Sigmoid colon (tissue), 7 donors: Measurements from ENCODE around the gene C1QTNF9. TPM values are rescaled to one million over a fixed set of nuclear protein-coding genes. Genes with fewer than 3 reads are reported as not detected.

Experiments
- DNase-seq: peaks from one replicate; pipeline ENCODE4 v3.0.0-alpha.2; 2019
- H3K27ac ChIP-seq, 4 donors: fragments of 200-600 bp; sonication (generic); one replicate each; pipeline ENCODE4 v1.5.1; 2016 to 2019; ENCODE audit warnings: mild to moderate bottlenecking in 1 of 4
- H3K27me3 ChIP-seq, 3 donors: fragments of 200-600 bp; sonication (generic); one replicate each; pipeline ENCODE4 v1.5.1; 2019; ENCODE audit warnings: mild to moderate bottlenecking in 1 of 3
- H3K36me3 ChIP-seq, 4 donors: fragments of 200-600 bp; sonication (generic); one replicate each; pipeline ENCODE4 v1.5.1; 2016 to 2019
- H3K4me1 ChIP-seq, 4 donors: fragments of 200-600 bp; sonication (generic); one replicate each; pipeline ENCODE4 v1.5.1; 2017 to 2019
- H3K4me3 ChIP-seq, 4 donors: fragments of 200-600 bp; sonication (generic); one replicate each; pipeline ENCODE4 v1.5.1; 2017 to 2019; ENCODE audit warnings: mild to moderate bottlenecking in 2 of 4, moderate library complexity in 1 of 4
- H3K9me3 ChIP-seq, 4 donors: fragments of 200-600 bp in 3 of 4; sonication (generic) in 3 of 4; one replicate each; pipeline versions ENCODE4 v1.5.1 to v1.6.1; 2013 to 2019
- EP300 ChIP-seq, 4 donors: sonication (generic); formaldehyde crosslinking; IDR thresholded peaks; one replicate each; pipeline ENCODE4 v1.6.1; 2017; ENCODE audit warnings: antibody characterized with exemption in 4 of 4
- POLR2A ChIP-seq, 2 donors: fragments of 450-650 bp; IDR thresholded peaks; one replicate each; pipeline ENCODE4 v1.6.1; 2016; ENCODE audit warnings: antibody characterized with exemption in 2 of 2, mild to moderate bottlenecking in 2 of 2, moderate library complexity in 2 of 2
- POLR2AphosphoS5 ChIP-seq, 4 donors: sonication (generic); formaldehyde crosslinking; IDR thresholded peaks; one replicate each; pipeline ENCODE4 v1.6.1; 2017; ENCODE audit warnings: antibody characterized with exemption in 4 of 4
- WGBS, 2 donors: extraction: QIAGEN DNeasy Blood & Tissue Kit; methylation state at CpG; one replicate each; pipeline ENCODE4 v1.1.7; 2013; 5-methylcytosine and 5-hydroxymethylcytosine counted together
- intact Hi-C: fragments of 100-400 bp; cut with DNase I; formaldehyde crosslinking; loops from one replicate; pipeline ENCODE4 v1.15.1; 2023
- polyA plus RNA-seq, 3 donors: library from polyadenylated mRNA; stranded (reverse); fragments of 200-250 nt; gene quantifications; one replicate each; pipeline ENCODE4 v1.2.3, GENCODE V29; 2013
- total RNA-seq, 4 donors: library from RNA; depleted of rRNA; stranded (reverse); fragments of >200 nt; gene quantifications; one replicate each; pipeline ENCODE4 v1.1.0, GENCODE V29; 2016
- TF ChIP-seq, protein P1 (sequence below), 4 experiments: fragments of 450-650 bp in 3 of 4; fragments of 200-600 bp in 1 of 4; IDR thresholded peaks; one replicate each; pipeline ENCODE4 v1.5.1; 2016 to 2019; ENCODE audit warnings: antibody characterized with exemption in 4 of 4, mild to moderate bottlenecking in 3 of 4, moderate library complexity in 2 of 4
- donor health status: healthy with polysubstance abuse.
- donor health status: Bipolar disorder and iron deficiency.
- donor health status: healthy.

Gene C1QTNF9
- total and polyA plus RNA-seq, 7 donors: 0.19 to 2.2 (median 0.82) TPM; not detected in 4

- H3K4me1 ChIP-seq: no peaks in the 10 kb centered on the region
- no peak overlapping the region for H3K27ac ChIP-seq
- TF ChIP-seq EP300 (IDR thresholded peaks at IDR 0.05): no peak
- no peak for TF ChIP-seq POLR2A (IDR thresholded peaks at IDR 0.05)
- TF ChIP-seq POLR2AphosphoS5 (IDR thresholded peaks at IDR 0.05): no peak
- TF ChIP-seq, protein P1, sequence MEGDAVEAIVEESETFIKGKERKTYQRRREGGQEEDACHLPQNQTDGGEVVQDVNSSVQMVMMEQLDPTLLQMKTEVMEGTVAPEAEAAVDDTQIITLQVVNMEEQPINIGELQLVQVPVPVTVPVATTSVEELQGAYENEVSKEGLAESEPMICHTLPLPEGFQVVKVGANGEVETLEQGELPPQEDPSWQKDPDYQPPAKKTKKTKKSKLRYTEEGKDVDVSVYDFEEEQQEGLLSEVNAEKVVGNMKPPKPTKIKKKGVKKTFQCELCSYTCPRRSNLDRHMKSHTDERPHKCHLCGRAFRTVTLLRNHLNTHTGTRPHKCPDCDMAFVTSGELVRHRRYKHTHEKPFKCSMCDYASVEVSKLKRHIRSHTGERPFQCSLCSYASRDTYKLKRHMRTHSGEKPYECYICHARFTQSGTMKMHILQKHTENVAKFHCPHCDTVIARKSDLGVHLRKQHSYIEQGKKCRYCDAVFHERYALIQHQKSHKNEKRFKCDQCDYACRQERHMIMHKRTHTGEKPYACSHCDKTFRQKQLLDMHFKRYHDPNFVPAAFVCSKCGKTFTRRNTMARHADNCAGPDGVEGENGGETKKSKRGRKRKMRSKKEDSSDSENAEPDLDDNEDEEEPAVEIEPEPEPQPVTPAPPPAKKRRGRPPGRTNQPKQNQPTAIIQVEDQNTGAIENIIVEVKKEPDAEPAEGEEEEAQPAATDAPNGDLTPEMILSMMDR (IDR thresholded peaks at IDR 0.05): no peak
- H3K9me3 ChIP-seq: no peaks in the 10 kb centered on the region
- DNase-seq: no peak
- H3K36me3 ChIP-seq: no peaks in the 10 kb centered on the region
- WGBS, 2 donors: 83 to 91% methylated on average over 3 of the region's 3 CpGs
- no peaks in the 10 kb centered on the region for H3K27me3 ChIP-seq
- no peak overlapping the region for H3K4me3 ChIP-seq
- intact Hi-C loops: no loop called here
These were observed 42.0 kb downstream of the C1QTNF9 start for GRCh38 chr13:24351423-24351822.

GRCh38 chr13:24353736-24354135, 44.4 kb downstream of the C1QTNF9 start:
- no peak for DNase-seq
- Histone ChIP-seq H3K9me3 (no peaks in the 10 kb centered on the region), H3K4me1 (no peaks in the 10 kb centered on the region), H3K4me3 (no peak overlapping the region), H3K36me3 (no peaks in the 10 kb centered on the region), H3K27me3 (no peaks in the 10 kb centered on the region), H3K27ac (no peak overlapping the region)
- intact Hi-C loops: no loop called here
- WGBS, 2 donors: 55 to 89% methylated on average over 1 of the region's 1 CpG
- TF ChIP-seq POLR2A (IDR thresholded peaks at IDR 0.05): no peak
- TF ChIP-seq POLR2AphosphoS5 (IDR thresholded peaks at IDR 0.05): no peak
- TF ChIP-seq, protein P1 (IDR thresholded peaks at IDR 0.05): no peak
- no peak for TF ChIP-seq EP300 (IDR thresholded peaks at IDR 0.05)

DNA sequence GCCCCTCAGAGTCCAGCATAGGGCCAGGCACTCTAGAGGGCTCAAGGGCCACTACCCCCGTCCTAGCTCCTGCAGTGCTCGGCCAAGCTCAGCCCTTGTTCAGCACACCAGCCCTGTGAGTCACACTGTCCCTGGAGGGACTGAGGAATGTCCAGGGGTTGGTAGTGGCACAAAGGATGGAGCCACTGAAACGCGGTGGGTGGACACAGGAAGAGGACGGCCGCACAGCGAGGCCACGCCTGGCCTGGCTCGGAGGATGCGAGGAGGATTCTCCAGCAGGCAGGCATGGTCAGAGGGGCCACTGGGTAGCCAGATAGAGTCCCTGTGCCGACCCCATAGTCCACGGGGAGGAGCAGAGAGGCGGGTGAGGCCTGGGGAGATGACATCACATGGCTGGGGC, 45.7 kb downstream of the C1QTNF9 start:
- no peak for TF ChIP-seq POLR2A (IDR thresholded peaks at IDR 0.05)
- TF ChIP-seq, protein P1 (IDR thresholded peaks at IDR 0.05): no peak
- TF ChIP-seq EP300 (IDR thresholded peaks at IDR 0.05): no peak
- TF ChIP-seq POLR2AphosphoS5 (IDR thresholded peaks at IDR 0.05): no peak
- H3K4me3 ChIP-seq: no peak overlapping the region
- no peak for DNase-seq
- H3K27me3 ChIP-seq: no peaks in the 10 kb centered on the region
- intact Hi-C loops: no loop called here
- no peaks in the 10 kb centered on the region for H3K36me3 ChIP-seq
- WGBS, 2 donors: 90 to 93% methylated on average over 13 of the region's 13 CpGs
- H3K9me3 ChIP-seq: no peaks in the 10 kb centered on the region
- H3K4me1 ChIP-seq: no peaks in the 10 kb centered on the region
- no peak overlapping the region for H3K27ac ChIP-seq

DNA sequence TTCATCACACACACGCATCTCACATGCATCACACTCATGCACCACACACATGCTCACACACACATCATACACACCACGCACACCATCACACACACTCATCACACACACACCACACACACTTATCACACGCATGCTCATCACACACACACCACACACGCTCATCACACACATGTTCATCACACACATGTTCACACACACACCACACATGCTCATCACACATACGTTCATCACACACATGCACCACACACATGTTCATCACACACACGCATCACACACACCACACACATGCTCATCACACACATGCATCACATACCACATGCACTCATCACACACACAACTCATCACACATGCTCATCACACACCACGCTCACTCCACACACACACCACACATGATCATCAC, 46.9 kb downstream of the C1QTNF9 start:
- intact Hi-C loops: no loop called here
- Histone ChIP-seq H3K4me1 (no peaks in the 10 kb centered on the region), H3K27me3 (no peaks in the 10 kb centered on the region), H3K27ac (no peak overlapping the region), H3K9me3 (no peaks in the 10 kb centered on the region), H3K36me3 (no peaks in the 10 kb centered on the region), H3K4me3 (no peak overlapping the region)
- 90 to 91% methylated on average over 7 of the region's 7 CpGs for WGBS, 2 donors
- no peak for TF ChIP-seq POLR2AphosphoS5 (IDR thresholded peaks at IDR 0.05)
- TF ChIP-seq POLR2A (IDR thresholded peaks at IDR 0.05): no peak
- TF ChIP-seq EP300 (IDR thresholded peaks at IDR 0.05): no peak
- TF ChIP-seq, protein P1 (IDR thresholded peaks at IDR 0.05): no peak
- no peak for DNase-seq

- Histone ChIP-seq H3K27me3 (no peaks in the 10 kb centered on the region), H3K4me1 (no peaks in the 10 kb centered on the region), H3K4me3 (no peak overlapping the region), H3K9me3 (no peaks in the 10 kb centered on the region), H3K36me3 (no peaks in the 10 kb centered on the region), H3K27ac (no peak overlapping the region)
- 96% methylated on average over 7 of the region's 7 CpGs for WGBS, 2 donors
- DNase-seq: no peak
- intact Hi-C loops: no loop called here
- TF ChIP-seq POLR2AphosphoS5 (IDR thresholded peaks at IDR 0.05): no peak
- TF ChIP-seq EP300 (IDR thresholded peaks at IDR 0.05): no peak
- TF ChIP-seq POLR2A (IDR thresholded peaks at IDR 0.05): no peak
- TF ChIP-seq, protein P1 (IDR thresholded peaks at IDR 0.05): no peak
These were observed 47.5 kb downstream of the C1QTNF9 start for GRCh38 chr13:24356837-24357236.
